Fibroblast of skin of back (primary cell): ENCODE results near the gene TFEB.

Experiments
- DNase-seq: peaks from one replicate; pipeline ENCODE4 v3.0.0-alpha.2; 2013

The TFEB gene

GRCh38 chr6:41651962-41652657 is 83.3 kb downstream of the TFEB start:
- no peak for DNase-seq

- DNase-seq = no peak
These were observed 84.0 kb downstream of the TFEB start for GRCh38 chr6:41651246-41651961.

GRCh38 chr6:41650120-41650519 is 85.3 kb downstream of the TFEB start:
- DNase-seq = no peak

DNA sequence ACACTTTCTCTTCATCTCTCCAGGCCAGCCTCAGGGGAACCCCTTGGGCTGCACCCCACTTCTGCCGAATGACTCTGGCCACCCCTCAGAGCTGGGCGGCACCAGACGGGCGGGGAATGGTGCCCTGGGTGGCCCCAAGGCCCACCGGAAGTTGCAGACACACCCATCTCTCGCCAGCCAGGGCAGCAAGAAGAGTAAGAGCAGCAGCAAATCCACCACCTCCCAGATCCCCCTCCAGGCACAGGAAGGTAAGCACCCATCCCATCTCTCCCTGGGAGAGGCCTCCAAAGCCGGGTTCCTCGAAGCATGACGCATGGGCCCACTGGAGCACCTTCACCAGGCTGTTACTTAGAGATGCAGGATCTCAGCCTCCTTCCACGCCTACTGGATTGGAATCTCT is 85.8 kb downstream of the TFEB start:
- DNase-seq = no peak

DNA sequence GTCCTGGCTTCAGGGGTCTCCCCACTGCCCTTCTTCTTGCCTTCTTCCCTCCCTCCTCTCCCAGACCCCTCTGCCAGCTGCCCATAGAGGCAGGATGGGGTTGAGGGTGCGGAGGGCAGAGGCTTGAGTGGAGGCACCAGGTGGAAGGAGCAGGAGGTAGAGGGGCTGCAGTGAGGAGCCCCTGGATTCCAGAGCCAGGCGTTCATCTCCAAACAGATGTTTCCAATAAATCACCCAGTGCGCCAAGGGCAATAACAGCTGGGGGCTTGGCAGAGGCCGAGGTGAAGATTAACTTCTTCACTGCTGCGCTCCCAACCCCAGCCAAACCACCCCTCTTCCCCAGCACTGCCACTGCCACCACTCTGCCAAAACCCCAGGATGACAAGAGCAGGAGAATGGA is 86.5 kb downstream of the TFEB start:
- no peak for DNase-seq

- no peak for DNase-seq
These were observed 87.3 kb downstream of the TFEB start for GRCh38 chr6:41648070-41648585.

- DNase-seq = no peak
These were observed 88.3 kb downstream of the TFEB start for GRCh38 chr6:41647061-41647511.

DNA sequence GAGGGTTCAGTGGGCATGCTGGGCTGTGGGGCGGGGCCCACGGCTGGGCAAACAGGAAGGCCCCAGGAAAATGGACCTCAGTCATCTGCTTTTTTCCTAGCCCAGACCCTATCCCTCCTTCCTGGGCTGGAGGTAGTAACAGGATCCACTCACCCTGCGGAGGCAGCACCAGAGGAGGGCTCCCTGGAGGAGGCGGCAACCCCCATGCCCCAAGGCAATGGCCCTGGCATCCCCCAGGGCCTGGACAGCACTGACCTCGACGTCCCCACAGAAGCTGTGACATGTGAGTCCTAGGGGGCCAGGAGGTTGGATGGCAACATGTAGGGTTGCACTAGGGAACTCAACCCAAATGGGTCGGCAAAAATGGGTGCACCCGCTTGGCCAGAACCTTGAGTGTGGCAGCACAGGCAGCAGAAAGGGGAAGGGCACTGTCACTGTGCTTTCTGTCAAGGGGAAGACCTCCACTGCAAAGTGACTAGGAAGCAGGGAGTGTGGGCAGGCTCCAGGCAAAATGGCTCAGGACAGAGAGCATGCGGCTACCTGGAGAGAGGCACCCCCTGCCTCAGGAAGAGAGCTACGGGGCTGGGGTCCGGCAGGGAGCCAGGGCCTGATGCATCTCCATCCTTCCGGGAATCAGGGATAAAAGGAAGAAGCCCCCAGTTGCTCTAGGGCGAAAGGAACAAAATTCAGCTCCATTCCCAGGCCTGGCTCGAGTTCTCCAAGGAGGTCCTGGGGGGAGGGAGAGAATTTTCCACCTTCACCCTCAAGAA is 89.2 kb downstream of the TFEB start:
- DNase-seq = no peak

GRCh38 chr6:41645007-41645618 is 90.3 kb downstream of the TFEB start:
- no peak for DNase-seq

DNA sequence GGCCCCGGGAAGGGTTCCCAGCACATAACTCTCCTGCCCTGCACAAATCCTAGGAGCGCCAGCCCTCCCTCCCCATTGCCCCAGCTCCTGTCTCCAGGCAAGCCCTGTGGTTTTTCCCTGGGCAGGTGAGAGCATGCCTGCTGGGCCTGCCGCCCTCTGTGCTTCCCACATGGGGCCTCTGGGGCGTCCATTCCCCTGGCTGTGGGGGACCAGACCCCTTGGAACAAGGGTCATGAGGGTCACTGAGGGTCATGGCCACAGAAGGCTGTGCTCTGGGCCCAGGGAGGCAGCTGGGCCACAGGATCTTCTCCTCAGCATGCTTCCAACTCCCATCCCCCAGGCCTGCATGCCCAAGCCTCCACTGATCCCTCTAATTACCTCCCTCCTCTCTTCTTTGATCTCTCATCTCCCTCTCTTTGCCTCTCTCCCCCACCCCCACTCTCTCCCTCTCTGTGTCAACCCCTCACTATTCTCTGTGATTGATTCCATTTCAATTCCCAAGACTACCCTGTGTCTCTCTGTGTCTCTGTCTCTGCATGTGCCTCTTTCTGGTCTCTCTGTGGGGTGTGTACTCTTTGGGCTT is 91.0 kb downstream of the TFEB start:
- DNase-seq = no peak

GRCh38 chr6:41643899-41644269 is 91.5 kb downstream of the TFEB start:
- DNase-seq = no peak

- no peak for DNase-seq
These were observed 92.2 kb downstream of the TFEB start for GRCh38 chr6:41642960-41643898.

- no peak for DNase-seq
These were observed 93.1 kb downstream of the TFEB start for GRCh38 chr6:41642090-41642959.

- no peak for DNase-seq
These were observed 94.0 kb downstream of the TFEB start for GRCh38 chr6:41641352-41641925.

- DNase-seq = no peak
These were observed 95.0 kb downstream of the TFEB start for GRCh38 chr6:41640426-41640825.

GRCh38 chr6:41639809-41640371 is 95.5 kb downstream of the TFEB start:
- DNase-seq = no peak

DNA sequence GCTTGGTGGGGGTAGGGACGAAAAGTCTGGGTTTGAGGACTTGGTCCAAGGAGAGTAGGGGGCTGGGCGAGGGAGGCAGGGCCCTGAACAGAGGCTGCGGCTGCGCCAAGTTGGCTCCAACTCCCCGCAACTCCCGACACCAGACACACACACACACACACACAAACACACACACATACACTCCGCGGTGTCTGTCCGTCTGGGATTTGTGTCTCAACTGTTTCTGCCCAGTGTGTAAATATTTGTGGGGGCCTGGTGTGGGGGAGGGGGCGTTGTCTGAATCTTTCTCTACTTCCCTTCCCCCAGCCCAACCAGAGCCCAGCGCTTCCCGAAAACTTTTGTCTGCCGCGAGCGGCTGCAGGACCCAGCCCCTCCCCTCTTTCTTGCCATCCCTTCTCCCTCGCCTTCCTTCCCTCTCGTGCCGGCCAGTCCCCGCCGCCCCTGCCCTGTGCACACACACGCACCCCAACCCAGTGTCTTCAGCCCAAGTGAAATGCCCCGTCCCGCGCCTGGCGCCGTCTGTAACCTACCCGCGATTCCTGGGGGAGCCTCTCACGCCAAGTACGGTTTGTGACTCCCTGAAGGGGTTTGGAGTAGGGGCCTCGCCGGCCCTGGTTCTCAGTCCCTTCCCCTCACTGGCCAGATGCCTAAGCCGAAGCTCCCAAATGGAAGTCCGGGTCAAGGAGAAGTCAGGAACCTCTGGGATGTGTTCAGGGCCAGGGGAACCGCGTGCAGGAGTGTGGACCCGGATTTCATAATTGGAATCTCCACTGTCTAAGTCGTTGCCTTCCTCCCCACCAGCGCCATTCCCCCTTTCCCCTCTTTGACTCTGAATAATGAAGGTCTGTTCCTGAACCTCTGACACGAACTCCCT is 96.2 kb downstream of the TFEB start:
- DNase-seq = no peak
